ENCODE results near the gene KRTAP3-3. TPM values are rescaled to one million over a fixed set of nuclear protein-coding genes. Genes with fewer than 3 reads are reported as not detected.
"Not testable (repeated sequence)": the region's sequence is repeated elsewhere in the genome, so short reads cannot be mapped to it uniquely, and the experiment has no call there.

Gene KRTAP3-3
- total RNA-seq, 1 donor from 2014 or later, result not detected

- no peak for TF ChIP-seq CTCF (conservative IDR thresholded peaks at IDR 0.05)
- H3K36me3 Mint-ChIP-seq (ENCODE audit: low read depth), result no peaks in the 10 kb centered on the region
- H3K27me3 Mint-ChIP-seq (ENCODE audit: low read depth), result peaks cover 6% of the 10 kb centered on the region
- H3K9me3 Mint-ChIP-seq, result no peaks in the 10 kb centered on the region
- H3K4me1 Mint-ChIP-seq, result no peaks in the 10 kb centered on the region
- H3K4me3 Mint-ChIP-seq, result no peak overlapping the region
- no peak for DNase-seq (ENCODE audit: low read depth, low spot score)
- H3K27ac Mint-ChIP-seq (ENCODE audit: unreplicated experiment), result no peak overlapping the region
These were observed 10.0 kb upstream of the KRTAP3-3 start for GRCh38 chr17:41003926-41004325.

DNA sequence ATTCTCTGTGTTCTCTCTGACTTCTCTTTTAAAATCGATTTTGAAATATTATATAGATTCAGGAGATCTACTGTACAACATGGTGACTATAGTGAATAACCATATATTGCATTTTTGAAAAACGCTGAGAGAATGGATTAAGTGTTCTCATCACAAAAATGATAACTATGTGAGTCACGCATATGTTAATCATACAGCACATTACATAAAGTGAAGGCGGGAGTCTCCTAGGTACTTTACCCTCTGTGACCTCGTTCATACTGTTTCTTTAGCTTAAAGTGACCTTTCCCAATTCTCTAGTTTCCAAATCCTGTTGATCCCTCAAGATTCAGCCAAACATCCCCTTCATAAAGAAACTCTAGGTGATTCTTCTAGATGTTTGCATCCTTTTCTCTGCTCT lies 8.8 kb upstream of the KRTAP3-3 start:
- H3K4me1 Mint-ChIP-seq, result no peaks in the 10 kb centered on the region
- no peak for DNase-seq (ENCODE audit: low read depth, low spot score)
- TF ChIP-seq CTCF (conservative IDR thresholded peaks at IDR 0.05), result no peak
- H3K27me3 Mint-ChIP-seq (ENCODE audit: low read depth), result peaks cover 6% of the 10 kb centered on the region
- no peaks in the 10 kb centered on the region for H3K9me3 Mint-ChIP-seq
- no peak overlapping the region for H3K27ac Mint-ChIP-seq (ENCODE audit: unreplicated experiment)
- H3K4me3 Mint-ChIP-seq, result no peak overlapping the region
- H3K36me3 Mint-ChIP-seq (ENCODE audit: low read depth), result no peaks in the 10 kb centered on the region

DNA sequence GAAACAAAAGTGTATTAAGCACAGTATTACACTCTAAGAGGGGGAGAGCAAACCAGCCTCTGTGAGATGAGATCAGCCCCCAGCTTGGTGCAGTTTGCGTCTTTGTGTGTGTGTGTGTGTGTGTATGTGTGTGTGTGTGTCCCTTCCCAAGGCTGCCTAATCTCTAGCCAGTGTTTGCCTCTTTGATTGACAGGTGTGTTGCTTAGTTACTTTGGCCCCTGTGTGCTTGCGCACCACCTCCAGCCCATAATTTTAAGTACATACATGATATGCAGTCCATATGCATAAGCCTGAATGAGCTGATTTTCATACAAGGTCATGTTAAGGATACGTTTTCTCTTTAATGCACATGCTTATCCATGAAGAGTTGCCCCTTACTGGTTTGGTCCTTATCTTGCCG lies 7.8 kb upstream of the KRTAP3-3 start:
- TF ChIP-seq CTCF (conservative IDR thresholded peaks at IDR 0.05), result no peak
- Mint-ChIP-seq H3K4me1 (no peaks in the 10 kb centered on the region), H3K36me3 (ENCODE audit: low read depth) (no peaks in the 10 kb centered on the region), H3K9me3 (no peaks in the 10 kb centered on the region), H3K27me3 (ENCODE audit: low read depth) (peaks cover 14% of the 10 kb centered on the region), H3K4me3 (no peak overlapping the region), H3K27ac (ENCODE audit: unreplicated experiment) (no peak overlapping the region)
- no peak for DNase-seq (ENCODE audit: low read depth, low spot score)

- H3K9me3 Mint-ChIP-seq; H3K36me3 Mint-ChIP-seq (ENCODE audit: low read depth); H3K4me1 Mint-ChIP-seq; H3K27ac Mint-ChIP-seq (ENCODE audit: unreplicated experiment); DNase-seq (ENCODE audit: low read depth, low spot score); H3K4me3 Mint-ChIP-seq: not testable (repeated sequence)
- H3K27me3 Mint-ChIP-seq (ENCODE audit: low read depth), result peaks cover 18% of the 10 kb centered on the region
These were observed 5.6 kb upstream of the KRTAP3-3 start, which contains the start of gene KRTAP3-2 for GRCh38 chr17:40999563-40999962. Gene KRTAP3-2, minus strand, starts transcription at chr17:40999906. Its CDS starts 53 bp downstream, at chr17:40999853.

GRCh38 chr17:40997361-40997760 lies 3.4 kb upstream of the KRTAP3-3 start:
- peaks cover 4% of the 10 kb centered on the region for H3K4me1 Mint-ChIP-seq
- no peak overlapping the region for H3K4me3 Mint-ChIP-seq
- no peaks in the 10 kb centered on the region for H3K36me3 Mint-ChIP-seq (ENCODE audit: low read depth)
- no peak overlapping the region for H3K27ac Mint-ChIP-seq (ENCODE audit: unreplicated experiment)
- no peak for DNase-seq (ENCODE audit: low read depth, low spot score)
- TF ChIP-seq CTCF (conservative IDR thresholded peaks at IDR 0.05), result no peak
- no peaks in the 10 kb centered on the region for H3K9me3 Mint-ChIP-seq
- H3K27me3 Mint-ChIP-seq (ENCODE audit: low read depth), result peaks cover 15% of the 10 kb centered on the region

DNA sequence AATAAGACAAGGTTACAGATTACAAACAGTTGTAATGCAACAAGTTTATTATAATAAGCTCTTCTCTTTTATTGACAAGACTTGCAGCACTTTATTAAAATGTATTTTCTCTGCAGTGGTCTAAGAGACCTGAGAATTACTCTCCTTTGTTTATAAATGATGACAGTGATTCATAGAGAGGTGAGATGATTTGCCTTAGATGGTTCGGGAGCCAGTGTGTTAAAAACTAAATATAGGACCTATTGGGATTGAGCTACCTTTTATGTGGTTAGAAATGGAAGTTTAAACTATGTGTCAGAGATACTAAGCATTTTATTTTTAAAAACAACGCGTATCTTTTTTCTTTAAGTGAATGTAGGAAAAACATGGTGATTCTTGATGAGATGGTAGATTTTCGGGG lies 2.9 kb upstream of the KRTAP3-3 start:
- Mint-ChIP-seq H3K4me1 (peaks cover 6% of the 10 kb centered on the region), H3K9me3 (no peaks in the 10 kb centered on the region), H3K36me3 (ENCODE audit: low read depth) (no peaks in the 10 kb centered on the region), H3K27me3 (ENCODE audit: low read depth) (peaks cover 15% of the 10 kb centered on the region), H3K4me3 (no peak overlapping the region), H3K27ac (ENCODE audit: unreplicated experiment) (no peak overlapping the region)
- DNase-seq (ENCODE audit: low read depth, low spot score), result no peak
- no peak for TF ChIP-seq CTCF (conservative IDR thresholded peaks at IDR 0.05)

Measured in neural crest cell (in vitro differentiated cells).